DOHH2 (cell line): ENCODE data around the gene CAMTA1.

Source experiments
- EZH2phosphoT487 ChIP-seq: fragments of 200-600 bp; sonication (generic); IDR thresholded peaks from 2 replicates; pipeline ENCODE4 v1.6.1; 2017; ENCODE audit warnings: borderline replicate concordance, mild to moderate bottlenecking, antibody characterized with exemption, low read length, moderate library complexity, mixed read lengths
- TF ChIP-seq, protein P1 (sequence below): fragments of 200-600 bp; sonication (generic); IDR thresholded peaks from one replicate; pipeline ENCODE4 v1.5.1; 2014; ENCODE audit warnings: antibody characterized with exemption, mild to moderate bottlenecking, low read depth, low read length; ENCODE audit not compliant: poor library complexity, severe bottlenecking

DNA sequence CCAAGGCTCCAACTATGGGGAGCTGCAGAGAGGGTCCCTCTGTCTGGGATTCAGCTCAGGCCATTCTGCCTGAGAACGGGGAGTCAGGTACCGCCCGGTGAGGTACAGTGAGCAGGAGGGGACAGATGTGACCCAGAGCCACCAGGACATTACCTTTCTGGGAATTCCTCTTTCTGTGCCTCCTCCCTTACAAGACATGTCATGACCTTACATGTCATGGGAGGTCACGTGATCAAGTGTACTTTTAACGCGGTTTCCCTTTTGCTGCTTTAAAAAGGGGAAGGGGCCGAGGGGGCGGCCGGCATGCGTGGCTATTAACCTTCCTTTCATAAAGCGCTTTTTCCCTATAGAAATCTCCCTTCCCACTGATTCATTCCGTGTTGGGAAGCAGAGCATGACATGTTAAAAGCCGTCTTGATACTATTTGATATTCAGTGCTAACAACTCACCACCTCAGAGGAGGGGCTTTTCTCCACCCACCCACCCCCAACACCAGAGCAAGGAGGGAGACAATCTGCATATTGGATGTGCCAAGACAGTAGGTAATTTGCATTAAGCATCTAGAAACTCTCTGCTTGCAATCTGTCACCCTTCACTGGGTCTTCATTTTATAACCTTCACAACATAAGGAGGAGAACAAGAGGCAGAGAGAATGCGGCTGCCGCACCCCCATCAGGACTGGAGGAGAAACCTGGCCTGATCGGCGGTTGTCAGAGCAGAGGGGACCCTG lies 872.2 kb downstream of the CAMTA1 start:
- TF ChIP-seq EZH2phosphoT487: no peak
- TF ChIP-seq, protein P1, sequence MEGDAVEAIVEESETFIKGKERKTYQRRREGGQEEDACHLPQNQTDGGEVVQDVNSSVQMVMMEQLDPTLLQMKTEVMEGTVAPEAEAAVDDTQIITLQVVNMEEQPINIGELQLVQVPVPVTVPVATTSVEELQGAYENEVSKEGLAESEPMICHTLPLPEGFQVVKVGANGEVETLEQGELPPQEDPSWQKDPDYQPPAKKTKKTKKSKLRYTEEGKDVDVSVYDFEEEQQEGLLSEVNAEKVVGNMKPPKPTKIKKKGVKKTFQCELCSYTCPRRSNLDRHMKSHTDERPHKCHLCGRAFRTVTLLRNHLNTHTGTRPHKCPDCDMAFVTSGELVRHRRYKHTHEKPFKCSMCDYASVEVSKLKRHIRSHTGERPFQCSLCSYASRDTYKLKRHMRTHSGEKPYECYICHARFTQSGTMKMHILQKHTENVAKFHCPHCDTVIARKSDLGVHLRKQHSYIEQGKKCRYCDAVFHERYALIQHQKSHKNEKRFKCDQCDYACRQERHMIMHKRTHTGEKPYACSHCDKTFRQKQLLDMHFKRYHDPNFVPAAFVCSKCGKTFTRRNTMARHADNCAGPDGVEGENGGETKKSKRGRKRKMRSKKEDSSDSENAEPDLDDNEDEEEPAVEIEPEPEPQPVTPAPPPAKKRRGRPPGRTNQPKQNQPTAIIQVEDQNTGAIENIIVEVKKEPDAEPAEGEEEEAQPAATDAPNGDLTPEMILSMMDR: no peak
